Upper lobe of left lung (tissue), 4 donors: ENCODE results near the gene ZNF213.

Source experiments
- EP300 ChIP-seq, 4 donors: sonication (generic); formaldehyde crosslinking; IDR thresholded peaks; one replicate each; pipeline ENCODE4 v1.5.1; 2017; ENCODE audit warnings: antibody characterized with exemption in 4 of 4, control low read depth in 2 of 4
- POLR2AphosphoS5 ChIP-seq, 2 donors: sonication (generic); formaldehyde crosslinking; IDR thresholded peaks; one replicate each; pipeline ENCODE4 v1.5.1; 2017; ENCODE audit warnings: antibody characterized with exemption in 2 of 2
- TF ChIP-seq, protein P1 (sequence below), 6 experiments: fragments of 450-650 bp in 4 of 6; fragments of 200-600 bp in 2 of 6; sonication (generic) in 2 of 6; IDR thresholded peaks; one replicate each; pipeline ENCODE4 v1.5.1; 2016 to 2019; ENCODE audit warnings: antibody characterized with exemption in 6 of 6

DNA sequence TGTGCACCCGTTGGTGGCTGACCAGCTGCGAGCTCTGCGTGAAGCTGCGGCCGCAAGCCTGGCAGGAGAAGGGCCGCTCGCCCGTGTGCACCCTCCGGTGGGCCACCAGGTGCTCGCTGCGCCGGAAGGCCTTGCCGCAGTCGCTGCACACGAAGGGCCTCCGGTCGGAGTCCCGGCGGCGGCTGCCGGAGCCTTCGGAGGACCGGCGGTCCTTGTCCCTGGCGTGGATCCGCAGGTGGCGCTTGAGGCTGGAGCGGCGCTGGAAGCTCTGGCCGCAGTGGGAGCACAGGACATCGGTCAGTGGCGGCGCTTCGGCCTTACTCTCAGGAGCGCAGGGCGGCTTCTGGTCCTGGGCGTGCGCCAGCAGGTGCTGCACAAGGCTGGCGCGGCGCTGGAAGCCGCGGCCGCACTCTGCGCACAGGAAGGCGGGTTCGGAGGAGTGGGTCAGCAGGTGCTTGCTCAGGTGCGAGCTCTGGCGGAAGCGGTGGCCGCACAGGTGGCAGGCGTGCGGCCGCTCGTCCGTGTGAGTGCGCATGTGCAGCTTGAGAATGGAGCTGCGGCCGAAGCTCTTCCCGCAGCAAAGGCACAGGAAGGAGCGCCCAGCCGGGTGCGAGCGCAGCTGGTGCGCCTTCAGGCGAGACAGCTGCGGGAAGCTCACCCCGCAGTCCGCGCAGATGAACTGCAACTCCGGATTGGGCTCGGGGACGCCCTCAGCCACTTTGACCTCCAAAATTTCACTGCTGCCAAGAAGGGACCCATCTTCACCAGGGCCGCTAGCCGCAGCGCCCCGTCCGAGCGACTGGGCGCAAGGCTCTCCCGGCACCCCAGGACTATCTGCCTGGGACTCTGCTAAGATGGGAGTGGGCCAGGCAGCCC is 44.9 kb upstream of the ZNF213 start:
- TF ChIP-seq, protein P1, sequence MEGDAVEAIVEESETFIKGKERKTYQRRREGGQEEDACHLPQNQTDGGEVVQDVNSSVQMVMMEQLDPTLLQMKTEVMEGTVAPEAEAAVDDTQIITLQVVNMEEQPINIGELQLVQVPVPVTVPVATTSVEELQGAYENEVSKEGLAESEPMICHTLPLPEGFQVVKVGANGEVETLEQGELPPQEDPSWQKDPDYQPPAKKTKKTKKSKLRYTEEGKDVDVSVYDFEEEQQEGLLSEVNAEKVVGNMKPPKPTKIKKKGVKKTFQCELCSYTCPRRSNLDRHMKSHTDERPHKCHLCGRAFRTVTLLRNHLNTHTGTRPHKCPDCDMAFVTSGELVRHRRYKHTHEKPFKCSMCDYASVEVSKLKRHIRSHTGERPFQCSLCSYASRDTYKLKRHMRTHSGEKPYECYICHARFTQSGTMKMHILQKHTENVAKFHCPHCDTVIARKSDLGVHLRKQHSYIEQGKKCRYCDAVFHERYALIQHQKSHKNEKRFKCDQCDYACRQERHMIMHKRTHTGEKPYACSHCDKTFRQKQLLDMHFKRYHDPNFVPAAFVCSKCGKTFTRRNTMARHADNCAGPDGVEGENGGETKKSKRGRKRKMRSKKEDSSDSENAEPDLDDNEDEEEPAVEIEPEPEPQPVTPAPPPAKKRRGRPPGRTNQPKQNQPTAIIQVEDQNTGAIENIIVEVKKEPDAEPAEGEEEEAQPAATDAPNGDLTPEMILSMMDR (IDR thresholded peaks at IDR 0.05), result no peak
- TF ChIP-seq POLR2AphosphoS5 (IDR thresholded peaks at IDR 0.05), result no peak
- no peak for TF ChIP-seq EP300 (IDR thresholded peaks at IDR 0.05)
